ENCODE measurements around the gene GPRC5A. TPM values are rescaled to one million over a fixed set of nuclear protein-coding genes. Genes with fewer than 3 reads are reported as not detected.

GPRC5A gene
- total RNA-seq, 1 donor from 2014 or later, result 13.1 TPM

DNA sequence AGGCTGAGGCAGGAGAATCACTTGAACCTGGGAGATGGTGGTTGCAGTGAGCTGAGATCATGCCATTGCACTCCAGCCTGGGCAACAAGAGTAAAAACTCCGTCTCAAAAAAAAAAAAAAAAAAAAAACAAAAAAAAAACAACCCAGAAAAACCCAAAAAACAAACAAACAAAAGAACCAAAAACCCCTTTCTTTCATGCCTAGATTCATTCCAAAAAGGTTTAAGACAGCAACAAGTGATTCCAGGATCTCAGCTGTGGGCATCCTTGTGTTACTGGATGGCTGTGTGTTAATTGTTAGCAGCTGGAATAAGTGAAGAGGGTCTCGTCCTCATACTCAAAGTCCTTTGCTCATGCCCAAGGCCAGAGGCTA lies 9.4 kb downstream of the GPRC5A start:
- Mint-ChIP-seq H3K4me1 (ENCODE audit: low read depth) (peaks cover 80% of the 10 kb centered on the region), H3K36me3 (ENCODE audit: low read depth) (peaks cover 2% of the 10 kb centered on the region), H3K4me3 (ENCODE audit: unreplicated experiment) (no peak overlapping the region), H3K27ac (ENCODE audit: unreplicated experiment) (peak overlapping the region; percentile 96), H3K9me3 (ENCODE audit: low read depth) (no peaks in the 10 kb centered on the region), H3K27me3 (ENCODE audit: low read depth) (no peaks in the 10 kb centered on the region)
- TF ChIP-seq, protein P1, sequence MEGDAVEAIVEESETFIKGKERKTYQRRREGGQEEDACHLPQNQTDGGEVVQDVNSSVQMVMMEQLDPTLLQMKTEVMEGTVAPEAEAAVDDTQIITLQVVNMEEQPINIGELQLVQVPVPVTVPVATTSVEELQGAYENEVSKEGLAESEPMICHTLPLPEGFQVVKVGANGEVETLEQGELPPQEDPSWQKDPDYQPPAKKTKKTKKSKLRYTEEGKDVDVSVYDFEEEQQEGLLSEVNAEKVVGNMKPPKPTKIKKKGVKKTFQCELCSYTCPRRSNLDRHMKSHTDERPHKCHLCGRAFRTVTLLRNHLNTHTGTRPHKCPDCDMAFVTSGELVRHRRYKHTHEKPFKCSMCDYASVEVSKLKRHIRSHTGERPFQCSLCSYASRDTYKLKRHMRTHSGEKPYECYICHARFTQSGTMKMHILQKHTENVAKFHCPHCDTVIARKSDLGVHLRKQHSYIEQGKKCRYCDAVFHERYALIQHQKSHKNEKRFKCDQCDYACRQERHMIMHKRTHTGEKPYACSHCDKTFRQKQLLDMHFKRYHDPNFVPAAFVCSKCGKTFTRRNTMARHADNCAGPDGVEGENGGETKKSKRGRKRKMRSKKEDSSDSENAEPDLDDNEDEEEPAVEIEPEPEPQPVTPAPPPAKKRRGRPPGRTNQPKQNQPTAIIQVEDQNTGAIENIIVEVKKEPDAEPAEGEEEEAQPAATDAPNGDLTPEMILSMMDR (IDR thresholded peaks at IDR 0.05), result no peak
- DNase-seq (ENCODE audit: low spot score), result no peak

- DNase-seq (ENCODE audit: low spot score), result no peak
- H3K4me1 Mint-ChIP-seq (ENCODE audit: low read depth), result peaks cover 75% of the 10 kb centered on the region
- peaks cover 2% of the 10 kb centered on the region for H3K36me3 Mint-ChIP-seq (ENCODE audit: low read depth)
- TF ChIP-seq, protein P1 (IDR thresholded peaks at IDR 0.05), result no peak
- no peaks in the 10 kb centered on the region for H3K9me3 Mint-ChIP-seq (ENCODE audit: low read depth)
- H3K27me3 Mint-ChIP-seq (ENCODE audit: low read depth), result no peaks in the 10 kb centered on the region
- peak overlapping the region; percentile 96 for H3K27ac Mint-ChIP-seq (ENCODE audit: unreplicated experiment)
- H3K4me3 Mint-ChIP-seq (ENCODE audit: unreplicated experiment), result peak overlapping the region; percentile 8
Observed at GRCh38 chr12:12901158-12901791, 9.9 kb downstream of the GPRC5A start.

DNA sequence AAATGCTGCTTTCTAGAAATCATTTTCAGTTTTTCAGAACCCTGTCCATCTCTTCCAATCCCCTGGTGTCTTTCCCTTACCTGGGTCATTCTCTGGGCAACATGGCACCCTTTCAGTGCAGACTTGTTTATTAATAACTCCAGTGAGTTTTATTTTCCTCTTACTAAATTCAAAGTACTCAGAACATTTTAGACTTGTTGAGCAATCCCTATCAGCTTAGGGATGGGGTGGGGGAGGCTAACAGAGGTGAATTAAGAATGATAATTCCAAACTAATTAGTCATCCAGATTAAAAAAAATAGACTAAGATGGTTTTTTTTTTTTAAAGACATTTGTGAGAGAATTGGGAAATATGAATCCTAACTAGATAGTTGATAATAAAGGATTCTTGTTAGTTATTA lies 10.7 kb downstream of the GPRC5A start:
- Mint-ChIP-seq H3K27ac (ENCODE audit: unreplicated experiment) (peak overlapping the region; percentile 96), H3K4me3 (ENCODE audit: unreplicated experiment) (peak overlapping the region; percentile 8), H3K36me3 (ENCODE audit: low read depth) (peaks cover 2% of the 10 kb centered on the region), H3K9me3 (ENCODE audit: low read depth) (no peaks in the 10 kb centered on the region), H3K4me1 (ENCODE audit: low read depth) (peaks cover 69% of the 10 kb centered on the region), H3K27me3 (ENCODE audit: low read depth) (no peaks in the 10 kb centered on the region)
- no peak for DNase-seq (ENCODE audit: low spot score)
- TF ChIP-seq, protein P1 (IDR thresholded peaks at IDR 0.05), result no peak

GRCh38 chr12:12903642-12904609 lies 12.6 kb downstream of the GPRC5A start:
- DNase-seq (ENCODE audit: low spot score), result no peak
- Mint-ChIP-seq H3K4me1 (ENCODE audit: low read depth) (peaks cover 54% of the 10 kb centered on the region), H3K27me3 (ENCODE audit: low read depth) (no peaks in the 10 kb centered on the region), H3K27ac (ENCODE audit: unreplicated experiment) (peak overlapping the region; percentile 52), H3K36me3 (ENCODE audit: low read depth) (peaks cover 5% of the 10 kb centered on the region), H3K4me3 (ENCODE audit: unreplicated experiment) (no peak overlapping the region), H3K9me3 (ENCODE audit: low read depth) (no peaks in the 10 kb centered on the region)
- TF ChIP-seq, protein P1 (IDR thresholded peaks at IDR 0.05), result no peak

- Mint-ChIP-seq H3K4me1 (ENCODE audit: low read depth) (peaks cover 32% of the 10 kb centered on the region), H3K27me3 (ENCODE audit: low read depth) (no peaks in the 10 kb centered on the region), H3K9me3 (ENCODE audit: low read depth) (no peaks in the 10 kb centered on the region), H3K4me3 (ENCODE audit: unreplicated experiment) (no peak overlapping the region), H3K36me3 (ENCODE audit: low read depth) (peaks cover 7% of the 10 kb centered on the region), H3K27ac (ENCODE audit: unreplicated experiment) (no peak overlapping the region)
- DNase-seq (ENCODE audit: low spot score), result no peak
- TF ChIP-seq, protein P1 (IDR thresholded peaks at IDR 0.05), result no peak
Observed at GRCh38 chr12:12907552-12907951, 16.2 kb downstream of the GPRC5A start.

Measured in chondrocyte (in vitro differentiated cells).